Measurements from ENCODE around the gene DLG2.
A peak's percentile ranks its signal among the peaks of the same experiment; 100 is the strongest.

Gene DLG2

GRCh38 chr11:84608837-84609196, 1018.3 kb downstream of the DLG2 start:
- DNase-seq: no peak

- DNase-seq: no peak
These were observed 1018.9 kb downstream of the DLG2 start for GRCh38 chr11:84607975-84608836.

- DNase-seq: no peak
These were observed 1032.5 kb downstream of the DLG2 start for GRCh38 chr11:84594602-84595001.

- DNase-seq: no peak
These were observed 1037.0 kb downstream of the DLG2 start for GRCh38 chr11:84590106-84590505.

- no peak for DNase-seq
These were observed 1038.9 kb downstream of the DLG2 start for GRCh38 chr11:84588131-84588829.

GRCh38 chr11:84583106-84583505, 1044.0 kb downstream of the DLG2 start:
- DNase-seq: no peak

GRCh38 chr11:84581083-84581482, 1046.1 kb downstream of the DLG2 start:
- DNase-seq: no peak

- no peak for DNase-seq
These were observed 1046.7 kb downstream of the DLG2 start for GRCh38 chr11:84580428-84580827.

- no peak for DNase-seq
These were observed 1053.3 kb downstream of the DLG2 start for GRCh38 chr11:84573868-84574267.

- no peak for DNase-seq
These were observed 1060.5 kb downstream of the DLG2 start for GRCh38 chr11:84566671-84567070.

- no peak for DNase-seq
These were observed 1062.3 kb downstream of the DLG2 start for GRCh38 chr11:84564867-84565184.

- peak; percentile 46 for DNase-seq
These were observed 1062.8 kb downstream of the DLG2 start for GRCh38 chr11:84564180-84564866.

- DNase-seq: no peak
These were observed 1063.8 kb downstream of the DLG2 start for GRCh38 chr11:84563356-84563755.

- DNase-seq: no peak
These were observed 1066.9 kb downstream of the DLG2 start for GRCh38 chr11:84560206-84560605.

GRCh38 chr11:84558085-84558905, 1068.8 kb downstream of the DLG2 start:
- DNase-seq: peak; percentile 64

GRCh38 chr11:84552791-84553190, 1074.4 kb downstream of the DLG2 start:
- no peak for DNase-seq

GRCh38 chr11:84549217-84549616, 1077.9 kb downstream of the DLG2 start:
- DNase-seq: no peak

GRCh38 chr11:84544566-84544965, 1082.6 kb downstream of the DLG2 start:
- no peak for DNase-seq

GRCh38 chr11:84543367-84544159, 1083.6 kb downstream of the DLG2 start:
- DNase-seq: peak; percentile 10

- no peak for DNase-seq
These were observed 1085.3 kb downstream of the DLG2 start for GRCh38 chr11:84541731-84542340.

GRCh38 chr11:84536456-84536855, 1090.7 kb downstream of the DLG2 start:
- DNase-seq: no peak

GRCh38 chr11:84532364-84532763, 1094.8 kb downstream of the DLG2 start:
- no peak for DNase-seq

Data from NCI-H82 (cell line).